Heart right ventricle (tissue), 16 donors: ENCODE data around the gene GIPC2. TPM values are rescaled to one million over a fixed set of nuclear protein-coding genes. Genes with fewer than 3 reads are reported as not detected.

Source experiments
- ATAC-seq, 8 donors: fragments of 200-7000 bp; cut with Tn5 transposase; one replicate each; pipeline ENCODE4 v1.9.1; 2020; ENCODE audit warnings: mild to moderate bottlenecking in 8 of 8, moderate library complexity in 8 of 8, moderate number of reproducible peaks in 1 of 8
- DNase-seq, 2 donors: peaks; one replicate each; pipeline ENCODE4 v3.0.0-alpha.2; 2020
- H3K27ac ChIP-seq, 10 donors: fragments of 200-600 bp; sonication (generic) in 2 of 10; one replicate each; pipeline versions ENCODE4 v1.5.0 to v1.8.0; 2020 to 2022; ENCODE audit warnings: mild to moderate bottlenecking in 3 of 10
- H3K27me3 ChIP-seq, 7 donors: fragments of 200-600 bp; one replicate each; pipeline ENCODE4 v1.8.0; 2021 to 2022; ENCODE audit warnings: mild to moderate bottlenecking in 2 of 7
- H3K36me3 ChIP-seq, 9 donors: fragments of 200-600 bp; sonication (generic) in 1 of 9; one replicate each; pipeline versions ENCODE4 v1.5.0 to v1.8.0; 2020 to 2022; ENCODE audit warnings: mild to moderate bottlenecking in 2 of 9
- H3K4me1 ChIP-seq, 9 donors: fragments of 200-600 bp; sonication (generic) in 1 of 9; one replicate each; pipeline versions ENCODE4 v1.5.0 to v1.8.0; 2020 to 2022; ENCODE audit warnings: mild to moderate bottlenecking in 4 of 9
- H3K4me3 ChIP-seq, 10 donors: fragments of 200-600 bp; sonication (generic) in 2 of 10; one replicate each; pipeline versions ENCODE4 v1.5.0 to v1.8.0; 2020 to 2022; ENCODE audit warnings: mild to moderate bottlenecking in 7 of 10, moderate library complexity in 2 of 10
- H3K9me3 ChIP-seq, 11 donors: fragments of 200-600 bp in 10 of 11; sonication (generic) in 2 of 11; one replicate each; pipeline versions ENCODE4 v1.5.0 to v1.8.0; 2013 to 2022; ENCODE audit warnings: mild to moderate bottlenecking in 2 of 11, control low read depth in 1 of 11, moderate library complexity in 1 of 11
- WGBS, 2 donors: extraction: QIAGEN DNeasy Blood & Tissue Kit; methylation state at CpG; one replicate each; pipeline ENCODE4 v1.1.7; 2013; ENCODE audit warnings: inconsistent platforms in 1 of 2; 5-methylcytosine and 5-hydroxymethylcytosine counted together
- intact Hi-C, 10 donors: fragments of 100-400 bp; cut with DNase I; formaldehyde crosslinking; loops; one replicate each; pipeline versions ENCODE4 v1.11.1 to v1.14.2; 2022
- polyA plus RNA-seq, 2 donors: library from polyadenylated mRNA; stranded (reverse); fragments of 200-250 nt; gene quantifications; one replicate each; pipeline ENCODE4 v1.2.3, GENCODE V29; 2013
- total RNA-seq, 10 donors: library from RNA; stranded (reverse); fragmentation: NEBNext Ultra II Directional in 3 of 10; extraction: Animal tissue kit (Norgen Biotek cat#: 25700) in 3 of 10; gene quantifications; one replicate each; pipeline versions ENCODE4 v1.2.1 to v1.2.4, GENCODE V29; 2021 to 2023
- TF ChIP-seq, protein P1 (sequence below), 9 donors: fragments of 200-600 bp; sonication (generic) in 2 of 9; IDR thresholded peaks; one replicate each; pipeline versions ENCODE4 v1.5.0 to v1.8.0; 2021 to 2022; ENCODE audit warnings: antibody characterized with exemption in 9 of 9, mild to moderate bottlenecking in 5 of 9, moderate library complexity in 1 of 9
- donor health status: Arrhythmogenic right ventricular cardiomyopathy.
- donor health status: ischemic (EF 13 %, LVEDD 7.1; RV severe dilation, severe dysfunction).
- donor health status: healthy with polysubstance abuse.
- donor health status: DM: no; HTN: yes; CAD: no.
- donor health status: DM: no; HTN: no; CAD: no.
- donor health status: ischemic (EF 25% LVEDD 6.9; RV normal size, moderate dysfunction).
- donor health status: ischemic (EF 25% LVEDD 5.7; RV mildly dilated, moderate dysfunction).
- donor health status: healthy.
- donor health status: DM: yes; HTN: yes; CAD: no.
- donor health status: Ischemic cardiomyopathy.
- donor health status: ischemic (EF 35%, LVEDD 5.7; RV mildly dilated, moderate dysfunction).
- donor health status: nonischemic (EF 11% LVEDD 7.7; RV severe dilation, severe dysfunction).
- donor health status: DM: yes; HTN: yes; CAD: no.
- donor health status: PGD.
- donor health status: ischemic (EF 29% LVEDD 5.4; RV normal size, mild dysfunction).
- donor health status: nonischemic (EF 23%, LVEDD 6.1; RV moderate dilation, normal function).

GIPC2 gene
- total and polyA plus RNA-seq, 12 donors = 1.3 to 7.4 (median 3.2) TPM

DNA sequence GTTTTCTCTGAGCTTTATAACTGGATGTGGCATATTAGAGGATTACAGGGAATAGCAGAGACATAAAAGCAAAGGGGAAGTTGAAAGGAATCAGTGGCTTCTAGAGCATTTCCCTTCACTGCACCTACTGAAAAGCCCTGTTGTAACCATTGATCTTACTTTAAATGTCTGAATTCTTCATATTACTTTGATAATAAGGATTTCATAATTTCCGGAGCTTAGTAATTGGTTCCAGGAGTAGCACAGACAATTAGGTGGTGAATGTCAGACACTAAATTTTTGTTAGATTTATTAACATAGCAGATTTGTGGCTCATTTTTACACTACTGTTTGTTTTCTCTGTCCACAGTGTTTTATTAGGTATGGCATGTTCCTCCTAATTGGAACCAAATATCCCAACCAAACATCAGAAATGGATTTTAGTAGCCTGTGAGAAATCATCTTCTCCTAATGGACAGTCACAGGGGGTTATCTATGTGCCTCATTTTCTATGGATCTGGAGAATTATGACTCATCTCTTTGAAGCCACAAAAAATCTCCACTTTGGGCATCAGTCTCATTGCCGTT is 100.5 kb downstream of the GIPC2 start:
- peaks cover 0 to 9% (median 0%) of the 10 kb centered on the region in 9 donors for H3K4me1 ChIP-seq
- H3K27me3 ChIP-seq = no peaks in the 10 kb centered on the region
- TF ChIP-seq, protein P1, sequence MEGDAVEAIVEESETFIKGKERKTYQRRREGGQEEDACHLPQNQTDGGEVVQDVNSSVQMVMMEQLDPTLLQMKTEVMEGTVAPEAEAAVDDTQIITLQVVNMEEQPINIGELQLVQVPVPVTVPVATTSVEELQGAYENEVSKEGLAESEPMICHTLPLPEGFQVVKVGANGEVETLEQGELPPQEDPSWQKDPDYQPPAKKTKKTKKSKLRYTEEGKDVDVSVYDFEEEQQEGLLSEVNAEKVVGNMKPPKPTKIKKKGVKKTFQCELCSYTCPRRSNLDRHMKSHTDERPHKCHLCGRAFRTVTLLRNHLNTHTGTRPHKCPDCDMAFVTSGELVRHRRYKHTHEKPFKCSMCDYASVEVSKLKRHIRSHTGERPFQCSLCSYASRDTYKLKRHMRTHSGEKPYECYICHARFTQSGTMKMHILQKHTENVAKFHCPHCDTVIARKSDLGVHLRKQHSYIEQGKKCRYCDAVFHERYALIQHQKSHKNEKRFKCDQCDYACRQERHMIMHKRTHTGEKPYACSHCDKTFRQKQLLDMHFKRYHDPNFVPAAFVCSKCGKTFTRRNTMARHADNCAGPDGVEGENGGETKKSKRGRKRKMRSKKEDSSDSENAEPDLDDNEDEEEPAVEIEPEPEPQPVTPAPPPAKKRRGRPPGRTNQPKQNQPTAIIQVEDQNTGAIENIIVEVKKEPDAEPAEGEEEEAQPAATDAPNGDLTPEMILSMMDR (IDR thresholded peaks at IDR 0.05) = no peak
- no peak for DNase-seq
- no peak for ATAC-seq
- H3K4me3 ChIP-seq = no peak overlapping the region
- intact Hi-C loops = loop anchor here in 8 of 10 donors (5.0 to 10.0 kb wide), 5 partner anchors 461 to 536 kb away; no protein-coding TSS in a partner anchor
- no peaks in the 10 kb centered on the region for H3K9me3 ChIP-seq
- WGBS, 2 donors = 69 to 92% methylated on average over 2 of the region's 2 CpGs
- no peak overlapping the region for H3K27ac ChIP-seq
- H3K36me3 ChIP-seq = no peaks in the 10 kb centered on the region

DNA sequence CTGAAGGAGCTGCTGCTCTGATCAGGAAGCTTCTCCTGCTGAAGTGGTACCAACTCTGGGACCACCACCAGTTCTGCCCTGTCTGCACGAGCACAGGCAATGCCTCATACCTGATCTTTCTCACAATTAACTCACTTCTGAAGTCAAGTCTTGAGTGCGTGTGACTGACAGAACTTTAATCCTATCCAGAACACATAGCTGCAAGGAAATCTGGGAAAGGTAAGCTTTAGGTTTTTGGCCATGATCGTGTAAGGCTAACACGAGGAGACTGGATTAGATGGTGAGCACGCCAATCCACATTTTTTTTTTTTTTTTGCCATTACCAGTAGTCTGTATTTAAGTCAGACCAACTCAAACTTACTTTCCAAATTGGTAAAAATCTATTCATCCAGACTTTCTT is 101.3 kb downstream of the GIPC2 start:
- TF ChIP-seq, protein P1 (IDR thresholded peaks at IDR 0.05) = no peak
- ATAC-seq = no peak
- Histone ChIP-seq H3K36me3 (no peaks in the 10 kb centered on the region), H3K27me3 (no peaks in the 10 kb centered on the region), H3K4me1 (peaks cover 0 to 9% (median 0%) of the 10 kb centered on the region in 9 donors), H3K9me3 (no peaks in the 10 kb centered on the region), H3K27ac (no peak overlapping the region), H3K4me3 (no peak overlapping the region)
- no peak for DNase-seq
- 73 to 80% methylated on average over 5 of the region's 5 CpGs for WGBS, 2 donors
- intact Hi-C loops = loop anchor here in 8 of 10 donors (5.0 to 10.0 kb wide), 5 partner anchors 460 to 535 kb away; no protein-coding TSS in a partner anchor

DNA sequence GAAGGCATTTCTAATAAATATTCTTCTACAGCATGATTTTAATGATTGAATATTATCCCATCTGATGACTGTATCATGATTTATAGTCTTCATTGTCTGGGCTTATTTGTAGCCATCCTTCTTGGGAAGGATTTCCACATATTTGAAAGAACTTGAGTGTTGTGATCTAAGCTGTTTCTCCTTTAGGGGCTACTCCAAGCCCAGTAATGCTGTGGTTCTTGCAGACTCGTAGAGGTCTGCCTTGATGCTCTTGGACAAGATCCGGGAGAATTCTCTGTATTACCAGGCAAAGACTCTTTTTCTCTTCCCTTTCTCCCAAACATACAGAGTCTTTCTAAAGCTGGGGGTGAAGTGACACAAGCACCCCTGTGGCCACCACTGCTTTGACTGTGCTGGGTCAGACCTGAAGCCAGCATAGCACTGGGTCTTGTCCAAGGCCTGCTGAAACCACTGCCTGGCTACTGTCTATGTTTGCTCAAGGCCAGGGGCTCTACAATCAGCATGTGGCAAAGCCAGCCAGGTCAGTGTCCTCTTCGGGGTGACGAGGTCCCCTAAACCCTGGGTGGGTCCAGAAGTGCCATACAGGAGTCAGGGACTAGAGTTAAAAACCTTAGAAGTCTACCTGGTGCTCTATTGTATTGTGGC is 107.4 kb downstream of the GIPC2 start:
- Histone ChIP-seq H3K4me3 (no peak overlapping the region), H3K9me3 (no peaks in the 10 kb centered on the region), H3K4me1 (peaks cover 0 to 5% (median 0%) of the 10 kb centered on the region in 9 donors), H3K36me3 (no peaks in the 10 kb centered on the region), H3K27ac (no peak overlapping the region), H3K27me3 (no peaks in the 10 kb centered on the region)
- ATAC-seq (no peak), DNase-seq (no peak)
- TF ChIP-seq, protein P1 (IDR thresholded peaks at IDR 0.05) = no peak
- intact Hi-C loops = no loop called here
- 70 to 72% methylated on average over 4 of the region's 4 CpGs for WGBS, 2 donors

DNA sequence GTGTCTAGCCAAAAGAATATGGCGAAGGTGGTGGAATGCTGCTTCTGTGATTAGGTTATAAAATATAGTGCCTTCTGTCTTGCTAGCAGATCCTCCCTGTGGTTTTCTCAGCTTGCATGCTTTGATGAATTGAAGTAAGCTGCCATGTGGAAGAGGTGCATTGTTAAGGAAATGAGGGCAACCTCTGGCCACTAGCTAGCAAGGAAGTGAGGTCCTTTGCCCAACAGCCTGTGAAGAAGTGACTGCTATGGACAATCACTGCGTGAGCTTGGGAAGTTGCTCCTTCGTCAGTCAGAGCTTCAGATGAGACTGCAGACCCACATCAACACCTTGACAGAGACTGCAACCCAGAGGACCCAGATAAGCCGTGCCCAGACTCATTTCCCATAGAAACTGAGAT is 109.4 kb downstream of the GIPC2 start:
- intact Hi-C loops = no loop called here

More for the DNA sequence above, 109.4 kb downstream of the GIPC2 start:
- H3K36me3 ChIP-seq = no peaks in the 10 kb centered on the region
- peaks cover 0 to 5% (median 0%) of the 10 kb centered on the region in 9 donors for H3K4me1 ChIP-seq
- H3K9me3 ChIP-seq = no peaks in the 10 kb centered on the region
- no peak overlapping the region for H3K27ac ChIP-seq
- TF ChIP-seq, protein P1 (IDR thresholded peaks at IDR 0.05) = no peak
- no peak overlapping the region for H3K4me3 ChIP-seq
- no peaks in the 10 kb centered on the region for H3K27me3 ChIP-seq
- ATAC-seq = no peak
- WGBS, 2 donors = 68 to 70% methylated on average over 4 of the region's 4 CpGs
- no peak for DNase-seq
